Hematopoietic multipotent progenitor cell treated with erythropoietin and hydrocortisone succinate and interleukin-3 and kit ligand, for 15 days (in vitro differentiated cells): Measurements from ENCODE around the gene CACNG4.
"Not testable (repeated sequence)": the region's sequence is repeated elsewhere in the genome, so short reads cannot be mapped to it uniquely, and the experiment has no call there.

Experiments
- DNase-seq: peaks from one replicate; pipeline ENCODE4 v3.0.0-alpha.2; 2015; ENCODE audit warnings: low spot score

The CACNG4 gene

DNA sequence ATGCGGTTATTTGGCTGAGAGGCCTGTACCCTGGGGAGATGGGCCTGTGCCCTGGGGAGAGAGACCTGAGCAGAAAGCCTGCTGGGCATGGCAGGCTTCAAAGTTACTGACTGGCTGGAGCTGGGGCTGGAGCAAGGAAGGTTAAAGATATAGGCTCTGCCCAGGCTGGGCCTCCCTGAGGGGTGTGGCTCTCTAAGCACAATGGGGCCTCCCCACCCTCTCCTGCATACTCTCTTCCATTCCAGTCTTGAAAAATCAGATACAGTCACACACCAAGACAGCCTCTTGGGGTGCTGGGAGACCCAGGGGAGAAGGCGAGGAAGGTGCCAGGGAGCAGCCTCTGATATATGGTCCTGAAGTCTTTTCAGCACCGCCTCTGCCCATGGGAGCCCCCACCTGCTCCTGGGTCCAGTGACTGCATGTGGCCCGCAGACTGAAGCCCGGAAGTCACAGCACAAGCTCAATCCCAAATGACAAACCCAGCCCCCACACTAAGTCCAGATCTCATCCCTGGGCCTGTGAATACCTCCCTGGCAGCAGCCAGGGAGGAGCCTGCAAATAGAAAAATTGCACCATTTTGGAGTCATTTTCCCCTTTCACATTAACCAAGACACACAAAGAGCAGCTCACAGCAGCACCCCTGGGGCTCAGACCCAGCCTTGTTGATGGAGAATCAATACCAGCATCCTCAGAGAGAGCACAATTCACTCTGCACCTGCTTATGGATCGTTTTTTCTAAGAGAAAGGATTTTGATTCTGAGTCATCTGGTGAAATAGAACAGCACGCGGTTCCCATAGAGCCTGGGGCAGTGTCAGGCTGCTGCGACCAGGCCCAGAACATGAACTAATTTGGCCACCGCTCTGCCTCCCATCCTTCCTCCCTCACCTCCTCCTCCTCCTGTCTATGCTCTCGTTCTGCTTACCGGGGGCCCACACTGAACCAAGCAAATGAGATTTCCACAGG lies 54.2 kb downstream of the CACNG4 start:
- DNase-seq: no peak

DNA sequence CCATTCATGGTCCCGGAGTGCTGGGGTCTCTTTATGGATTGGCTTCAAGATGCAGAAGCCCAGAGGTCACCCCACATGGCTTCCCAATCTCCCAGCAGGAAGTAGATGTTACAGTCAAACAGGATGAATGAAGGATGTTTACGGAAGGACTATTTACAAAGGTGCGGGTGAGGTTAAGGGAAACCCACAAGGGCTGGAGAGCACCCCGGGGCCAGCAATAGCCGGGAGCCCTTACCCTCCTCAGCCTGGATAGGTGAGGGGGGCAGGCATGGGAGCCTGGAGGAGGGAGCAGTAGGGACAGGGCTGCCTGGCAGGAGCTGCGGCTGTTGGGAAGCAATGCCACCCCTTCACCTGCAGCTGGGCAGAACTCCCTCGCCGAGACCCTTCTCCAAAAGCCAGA lies 55.3 kb downstream of the CACNG4 start:
- no peak for DNase-seq

DNA sequence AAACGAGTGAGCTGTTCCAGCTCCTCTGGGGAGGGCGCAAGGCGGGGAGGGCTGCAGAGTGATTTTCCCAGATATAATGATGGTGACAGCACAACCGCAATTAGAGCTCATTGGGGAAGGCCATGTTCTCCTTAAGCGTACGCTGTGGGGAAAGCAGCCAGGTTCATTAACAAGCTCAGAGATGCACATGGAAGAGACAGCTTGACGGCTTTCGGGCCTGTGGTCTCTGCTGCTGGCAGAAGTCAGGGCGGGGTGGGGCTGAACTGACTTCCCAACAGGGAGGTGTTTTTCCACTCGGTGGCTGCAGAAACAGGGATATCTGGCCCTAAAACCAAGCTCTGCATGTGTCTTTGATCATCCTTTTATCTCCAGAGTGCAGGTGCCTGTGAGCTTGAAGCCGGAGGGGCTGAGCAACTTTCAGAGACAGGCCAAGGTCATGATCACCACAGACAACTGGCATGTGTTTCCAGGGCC lies 55.8 kb downstream of the CACNG4 start:
- no peak for DNase-seq

DNA sequence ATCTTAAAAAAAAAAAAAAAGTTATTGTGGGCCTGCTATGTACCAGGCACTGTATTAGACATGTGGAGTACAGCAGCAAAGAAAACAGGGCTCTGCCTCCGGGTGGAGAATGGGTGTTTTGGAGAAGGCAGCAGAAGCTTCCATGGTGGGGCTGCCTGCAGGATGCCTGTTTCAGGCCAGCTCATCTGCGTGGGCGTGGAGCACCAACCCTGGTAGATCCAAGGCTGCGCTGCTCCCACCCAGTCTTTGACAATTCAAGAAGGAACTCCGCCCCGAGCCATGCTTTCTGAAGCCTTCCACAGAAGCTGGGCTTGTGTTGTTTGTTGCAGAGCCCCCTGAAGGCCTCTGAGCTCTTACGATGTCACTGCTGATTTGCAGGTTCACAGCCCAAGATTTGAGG lies 56.7 kb downstream of the CACNG4 start:
- no peak for DNase-seq

DNA sequence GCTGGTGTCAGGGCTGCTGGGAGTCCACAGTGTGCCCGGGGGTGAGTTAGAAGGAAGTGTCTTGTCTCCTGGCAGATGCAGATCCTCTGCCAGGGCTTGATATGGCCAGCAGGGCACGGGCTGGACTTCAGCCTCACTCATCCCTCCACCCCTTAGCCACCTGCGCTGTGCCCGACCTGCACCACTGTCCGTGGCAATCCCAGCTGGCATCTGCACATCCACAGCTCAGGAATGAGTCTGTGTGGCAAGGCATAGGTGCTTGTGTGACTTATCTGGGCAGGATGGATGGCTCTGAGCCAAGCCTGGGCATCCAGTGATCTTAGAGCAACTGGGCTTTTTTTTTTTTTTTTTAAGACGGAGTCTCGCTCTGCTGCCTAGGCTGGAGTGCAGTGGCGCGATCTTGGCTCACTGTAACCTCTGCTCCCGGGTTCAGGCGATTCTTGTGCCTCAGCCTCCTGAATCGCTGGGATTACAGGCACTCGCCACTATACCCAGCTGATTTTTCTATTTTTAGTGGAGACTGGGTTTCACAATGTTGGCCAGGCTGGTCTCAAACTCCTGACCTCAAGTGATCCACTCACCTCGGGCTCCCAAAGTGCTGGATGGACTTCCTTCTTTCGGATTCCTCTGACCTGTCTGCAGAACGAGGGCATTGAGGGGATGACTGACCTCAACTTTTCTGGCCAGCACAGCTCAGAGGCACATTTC lies 57.4 kb downstream of the CACNG4 start:
- no peak for DNase-seq

DNA sequence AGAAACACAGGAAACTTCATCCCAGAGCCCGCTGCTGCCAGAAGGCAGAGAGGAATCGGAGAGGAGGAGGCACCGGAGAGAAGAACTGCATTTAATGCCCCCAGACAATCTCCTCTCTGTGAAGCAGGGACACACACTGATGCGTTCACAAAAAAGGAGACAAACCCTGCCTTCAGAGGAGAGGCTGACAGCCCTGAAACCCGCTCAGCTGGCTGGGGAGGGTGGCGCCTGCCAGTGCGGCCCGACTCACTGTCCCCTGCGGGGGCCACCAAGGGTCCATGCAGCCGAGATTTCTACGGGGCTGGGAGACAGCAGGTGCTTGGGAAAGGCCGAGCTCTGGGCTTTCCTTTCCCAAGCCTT lies 57.9 kb downstream of the CACNG4 start:
- DNase-seq: no peak

DNA sequence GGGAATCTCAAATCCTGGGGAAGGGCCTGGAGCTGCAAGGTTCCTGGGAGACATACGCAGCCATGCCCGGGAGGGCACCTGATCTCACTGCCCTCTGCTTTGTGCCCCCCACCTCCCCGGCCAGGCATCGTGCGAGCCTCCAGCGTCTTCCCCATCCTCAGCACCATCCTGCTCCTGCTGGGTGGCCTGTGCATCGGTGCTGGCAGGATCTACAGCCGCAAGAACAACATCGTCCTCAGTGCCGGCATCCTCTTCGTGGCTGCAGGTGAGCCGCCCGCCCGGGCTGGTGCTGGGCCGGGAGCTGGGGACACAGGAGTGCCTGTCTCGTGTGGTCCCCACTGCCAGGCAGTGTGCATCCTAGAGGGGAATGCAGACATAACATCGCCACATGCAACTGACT lies 60.2 kb downstream of the CACNG4 start:
- no peak for DNase-seq

DNA sequence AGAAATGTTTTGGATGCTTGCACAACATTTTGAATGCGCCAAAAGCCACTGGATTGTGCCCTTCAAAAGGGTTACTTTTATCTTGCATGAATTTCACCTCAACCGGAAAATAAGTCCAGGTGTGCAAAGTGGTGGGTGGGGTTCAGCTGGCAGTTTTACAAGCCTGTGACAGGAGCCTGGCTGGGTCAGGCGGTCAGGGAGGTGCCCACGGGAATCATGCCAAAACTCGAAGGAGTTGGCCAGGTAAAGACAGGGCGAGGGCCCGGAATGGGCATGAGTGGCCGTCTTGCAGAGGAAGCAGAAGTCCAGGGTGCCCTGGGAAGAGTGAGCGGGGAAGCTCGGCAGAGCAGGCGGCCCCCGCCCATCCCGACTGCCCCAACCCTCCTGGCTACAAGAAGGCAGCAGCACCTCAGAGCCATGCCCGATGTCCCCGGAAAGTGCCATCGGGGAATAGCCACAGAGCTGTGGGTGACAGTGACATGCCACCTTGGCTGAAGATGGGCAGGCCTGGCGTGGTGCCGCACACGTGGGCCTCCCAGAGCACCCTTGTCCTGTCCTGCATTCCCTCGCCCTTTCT lies 60.8 kb downstream of the CACNG4 start:
- no peak for DNase-seq

DNA sequence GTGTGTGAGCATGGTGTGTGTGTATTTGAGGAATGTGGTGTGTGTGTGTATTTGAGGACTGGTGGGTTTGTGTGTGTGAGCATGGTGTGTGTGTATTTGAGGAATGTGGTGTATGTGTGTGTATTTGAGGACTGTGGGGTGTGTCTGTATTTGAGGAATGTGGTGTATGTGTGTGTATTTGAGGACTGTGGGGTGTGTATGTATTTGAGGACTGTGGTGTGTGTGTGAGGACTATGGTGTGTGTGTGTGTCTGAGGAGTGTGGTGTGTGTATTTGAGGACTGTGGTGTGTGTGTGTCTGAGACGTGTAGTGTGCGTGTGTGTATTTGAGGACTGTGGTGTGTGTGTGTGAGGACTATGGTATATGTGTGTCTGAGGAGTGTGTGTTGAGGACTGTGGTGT lies 61.8 kb downstream of the CACNG4 start:
- no peak for DNase-seq

DNA sequence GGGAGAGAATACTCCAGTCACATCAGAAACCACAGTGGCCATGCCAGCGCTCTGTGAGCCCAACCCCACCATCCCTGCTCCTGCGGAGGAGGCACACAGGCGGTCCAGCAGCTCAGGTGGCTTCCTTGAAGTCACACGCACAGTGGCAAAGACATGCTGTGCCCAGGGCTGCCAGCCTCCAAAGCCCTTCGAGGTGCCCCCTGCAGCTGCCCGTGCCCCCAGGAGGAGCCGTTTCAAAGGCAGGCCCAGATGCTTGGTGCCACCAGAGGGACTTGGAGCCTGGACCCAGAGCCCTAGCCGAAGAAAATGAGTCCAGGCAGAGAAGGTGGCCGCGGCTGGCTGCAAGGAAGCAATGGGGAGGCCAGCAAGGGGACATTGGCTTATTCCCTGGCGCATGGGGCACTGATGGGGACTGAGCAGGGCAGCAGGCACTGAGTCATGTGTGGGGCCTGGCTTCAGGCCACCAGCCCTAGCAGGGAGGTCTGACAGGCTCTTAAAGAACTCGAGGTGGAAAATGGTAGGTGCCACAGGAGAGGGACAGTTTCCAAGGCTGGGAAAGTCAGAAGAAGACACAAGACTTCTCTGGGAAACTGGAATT lies 62.6 kb downstream of the CACNG4 start:
- DNase-seq: no peak

DNA sequence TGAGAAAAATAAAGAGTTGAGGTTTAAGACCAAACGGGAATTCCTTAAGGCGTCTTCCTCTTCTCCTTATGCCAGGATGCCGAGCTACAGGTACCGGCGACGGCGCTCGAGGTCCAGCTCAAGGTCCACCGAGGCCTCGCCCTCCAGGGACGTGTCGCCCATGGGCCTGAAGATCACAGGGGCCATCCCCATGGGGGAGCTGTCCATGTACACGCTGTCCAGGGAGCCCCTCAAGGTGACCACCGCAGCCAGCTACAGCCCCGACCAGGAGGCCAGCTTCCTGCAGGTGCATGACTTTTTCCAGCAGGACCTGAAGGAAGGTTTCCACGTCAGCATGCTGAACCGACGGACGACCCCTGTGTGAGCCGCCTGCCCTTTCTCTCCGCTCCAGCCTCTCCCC lies 66.1 kb downstream of the CACNG4 start:
- no peak for DNase-seq

DNA sequence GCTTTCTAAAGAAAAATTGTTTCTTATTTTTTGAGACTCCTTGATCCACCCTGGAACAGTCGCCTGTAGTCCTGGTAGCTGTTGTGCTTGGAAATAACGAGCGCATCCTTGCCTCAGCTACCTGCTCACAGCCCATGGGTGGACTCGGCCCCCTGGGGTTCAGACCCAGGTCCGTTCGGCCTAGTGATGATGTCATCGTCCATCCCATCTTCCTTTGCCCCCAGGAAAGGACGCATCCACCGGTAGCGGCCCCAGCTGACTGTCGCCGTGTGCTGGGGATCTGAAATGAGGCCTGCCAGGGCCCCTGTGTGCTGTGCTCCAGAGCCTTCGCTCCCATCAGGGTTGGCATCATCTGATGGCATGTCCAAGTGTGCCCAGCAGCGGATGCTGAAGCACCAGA lies 67.9 kb downstream of the CACNG4 start:
- no peak for DNase-seq

DNA sequence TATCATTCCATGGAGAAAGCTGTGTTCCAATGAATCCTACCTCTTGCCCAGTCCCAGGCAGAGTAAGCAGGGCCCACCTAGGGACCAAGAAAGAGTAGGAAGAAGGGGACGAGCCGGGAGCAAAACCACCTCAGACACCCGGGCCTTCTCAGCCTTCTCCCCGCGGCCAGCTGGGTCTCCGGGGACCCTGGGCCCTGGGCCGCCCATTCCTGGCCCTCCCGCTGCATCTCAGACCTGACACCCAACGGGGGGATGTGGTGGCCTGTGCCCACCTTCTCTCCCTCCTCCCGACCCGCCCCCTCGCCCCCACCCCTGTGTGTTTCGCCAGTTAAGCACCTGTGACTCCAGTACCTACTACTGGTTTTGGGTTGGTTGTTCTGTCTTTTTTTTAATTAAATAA lies 68.5 kb downstream of the CACNG4 start:
- no peak for DNase-seq

DNA sequence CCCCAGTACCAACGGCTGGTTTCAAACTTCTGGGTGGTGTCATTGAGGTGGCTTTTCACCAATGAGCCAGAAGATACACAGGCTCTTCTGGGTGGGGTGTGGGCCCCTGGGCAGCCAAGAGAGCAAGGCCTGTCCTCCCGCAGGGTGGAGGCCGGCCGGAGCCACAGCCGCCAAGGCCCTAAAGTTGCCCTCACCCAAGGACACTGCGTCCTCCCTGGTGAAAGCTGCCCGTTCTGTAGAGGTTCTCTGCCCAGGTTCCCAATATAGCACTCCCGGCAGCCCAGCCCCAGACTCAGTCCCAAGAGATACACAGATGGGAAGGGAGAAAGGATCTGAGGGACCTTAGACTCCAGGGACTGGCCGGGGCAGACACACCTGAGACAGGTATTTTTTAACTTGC lies 69.1 kb downstream of the CACNG4 start:
- no peak for DNase-seq

DNA sequence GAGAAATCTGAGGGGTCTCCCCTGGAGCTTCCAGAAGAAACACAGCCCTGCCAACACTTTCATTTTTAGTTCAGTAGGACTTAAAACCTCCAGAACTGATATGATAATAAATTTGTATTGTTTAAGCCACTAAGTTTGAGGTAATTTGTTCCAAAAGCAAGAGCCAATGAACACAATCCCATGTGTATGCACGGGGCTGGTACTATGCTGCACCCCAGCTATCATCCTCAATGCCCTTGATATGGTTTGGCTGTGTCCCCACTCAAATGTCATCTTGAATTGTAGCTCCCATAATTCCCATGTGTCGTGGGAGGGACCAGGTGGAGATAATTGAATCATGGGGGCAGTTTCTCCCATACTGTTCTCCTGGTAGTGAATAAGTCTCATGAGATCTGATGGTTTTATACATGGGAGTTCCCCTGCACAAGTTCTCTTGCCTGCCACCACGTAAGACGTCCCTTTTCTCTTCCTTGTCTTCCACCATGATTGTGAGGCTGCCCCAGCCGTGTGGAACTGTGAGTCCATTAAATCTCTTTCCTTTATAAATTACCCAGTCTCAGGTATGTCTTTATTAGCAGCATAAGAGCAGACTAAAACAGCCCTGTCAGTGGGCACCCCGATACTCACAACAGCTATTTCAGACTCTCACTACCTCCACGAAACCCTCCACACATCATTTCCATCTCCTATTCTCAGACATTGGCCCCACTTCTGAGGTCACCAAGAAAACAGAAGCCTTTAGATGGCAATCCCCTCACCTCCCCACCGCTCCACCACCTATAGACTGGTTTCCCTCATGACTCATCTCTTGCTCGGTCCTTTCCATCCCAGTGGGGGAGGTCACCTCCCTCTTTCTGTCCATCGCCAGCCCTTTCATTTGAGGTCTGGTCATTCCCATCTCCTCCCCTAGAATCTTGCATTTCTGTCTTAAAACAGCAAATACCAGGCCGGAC lies 70.9 kb downstream of the CACNG4 start:
- DNase-seq: no peak

DNA sequence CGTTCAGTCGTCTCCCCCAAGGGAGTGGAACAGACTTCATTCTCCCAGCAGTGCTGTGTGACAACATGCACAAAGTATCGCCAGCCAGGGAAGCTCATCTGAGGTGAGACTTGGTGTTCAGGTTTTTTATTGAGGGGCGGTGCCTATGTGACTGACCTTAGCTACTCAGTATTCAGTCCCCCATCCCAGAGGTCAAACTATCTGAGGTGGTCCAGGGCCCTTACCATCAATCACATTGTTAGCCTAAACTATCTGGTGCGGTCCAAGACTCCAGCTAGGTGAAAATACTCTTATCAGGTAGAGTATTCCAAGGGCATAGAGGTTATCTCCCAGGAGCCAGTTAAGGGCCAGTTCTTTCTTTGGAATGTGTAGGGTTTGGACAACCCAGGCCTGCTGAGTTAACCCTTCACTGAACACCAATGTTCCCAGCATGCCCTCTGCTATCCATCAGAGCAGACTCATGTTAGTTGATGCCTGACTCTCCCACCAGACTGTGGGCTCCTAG lies 74.4 kb downstream of the CACNG4 start:
- DNase-seq: no peak

DNA sequence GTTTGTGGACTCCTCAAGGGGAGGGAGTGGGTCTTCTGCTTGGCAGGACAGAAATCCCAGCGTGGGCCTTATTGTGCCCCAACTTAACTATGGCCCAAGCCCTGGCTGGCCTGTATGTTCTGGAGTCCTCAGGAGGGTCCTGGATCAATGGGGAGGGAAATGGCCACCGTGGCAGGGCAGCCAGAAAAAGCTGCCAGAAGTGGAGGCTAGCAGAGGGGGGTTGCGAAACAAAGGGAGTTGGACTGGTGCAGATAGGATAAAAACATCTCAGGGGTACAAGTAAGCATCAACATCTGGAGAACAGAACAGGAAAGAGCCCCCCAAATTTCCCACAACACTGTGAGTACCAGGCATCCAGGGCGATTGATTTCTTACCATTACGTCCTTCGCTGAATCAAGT lies 76.1 kb downstream of the CACNG4 start:
- no peak for DNase-seq

DNA sequence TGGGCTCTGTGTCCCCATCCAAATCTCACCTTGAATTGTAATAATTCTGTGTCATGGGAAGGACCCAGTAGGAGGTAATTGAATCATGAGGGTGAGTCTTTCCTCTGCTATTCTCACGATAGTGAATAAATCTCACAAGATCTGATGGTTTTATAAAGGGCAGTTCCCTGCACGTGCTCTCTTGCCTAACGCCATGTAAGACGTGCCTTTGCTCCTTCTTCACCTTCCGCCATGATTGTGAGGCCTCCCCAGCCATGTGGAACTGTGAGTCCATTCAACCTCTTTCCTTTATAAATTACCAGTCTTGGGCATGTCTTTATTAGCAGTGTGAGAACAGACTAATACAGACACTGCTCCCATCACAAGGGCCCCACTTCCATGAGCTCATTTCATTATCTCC lies 76.6 kb downstream of the CACNG4 start:
- DNase-seq: not testable (repeated sequence)

DNA sequence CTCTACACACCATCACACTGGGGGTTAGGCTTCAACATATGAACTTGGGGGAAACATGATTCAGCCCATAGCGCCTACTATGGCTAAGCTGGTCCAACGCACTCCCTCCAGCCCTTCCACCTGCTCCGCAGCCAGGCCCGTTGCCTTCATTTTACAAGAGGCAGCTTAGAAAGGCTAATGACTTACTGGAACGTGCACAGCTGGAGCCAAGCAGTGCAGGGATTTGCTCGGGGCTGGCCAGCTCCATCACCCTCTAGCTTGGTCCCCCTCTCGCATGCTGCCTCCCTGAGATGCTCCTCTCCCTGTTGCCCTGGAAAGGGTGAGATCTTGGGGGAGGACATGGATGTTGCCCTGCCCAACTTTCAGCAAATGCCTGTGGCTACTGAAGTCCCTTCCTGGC lies 77.0 kb downstream of the CACNG4 start:
- no peak for DNase-seq

DNA sequence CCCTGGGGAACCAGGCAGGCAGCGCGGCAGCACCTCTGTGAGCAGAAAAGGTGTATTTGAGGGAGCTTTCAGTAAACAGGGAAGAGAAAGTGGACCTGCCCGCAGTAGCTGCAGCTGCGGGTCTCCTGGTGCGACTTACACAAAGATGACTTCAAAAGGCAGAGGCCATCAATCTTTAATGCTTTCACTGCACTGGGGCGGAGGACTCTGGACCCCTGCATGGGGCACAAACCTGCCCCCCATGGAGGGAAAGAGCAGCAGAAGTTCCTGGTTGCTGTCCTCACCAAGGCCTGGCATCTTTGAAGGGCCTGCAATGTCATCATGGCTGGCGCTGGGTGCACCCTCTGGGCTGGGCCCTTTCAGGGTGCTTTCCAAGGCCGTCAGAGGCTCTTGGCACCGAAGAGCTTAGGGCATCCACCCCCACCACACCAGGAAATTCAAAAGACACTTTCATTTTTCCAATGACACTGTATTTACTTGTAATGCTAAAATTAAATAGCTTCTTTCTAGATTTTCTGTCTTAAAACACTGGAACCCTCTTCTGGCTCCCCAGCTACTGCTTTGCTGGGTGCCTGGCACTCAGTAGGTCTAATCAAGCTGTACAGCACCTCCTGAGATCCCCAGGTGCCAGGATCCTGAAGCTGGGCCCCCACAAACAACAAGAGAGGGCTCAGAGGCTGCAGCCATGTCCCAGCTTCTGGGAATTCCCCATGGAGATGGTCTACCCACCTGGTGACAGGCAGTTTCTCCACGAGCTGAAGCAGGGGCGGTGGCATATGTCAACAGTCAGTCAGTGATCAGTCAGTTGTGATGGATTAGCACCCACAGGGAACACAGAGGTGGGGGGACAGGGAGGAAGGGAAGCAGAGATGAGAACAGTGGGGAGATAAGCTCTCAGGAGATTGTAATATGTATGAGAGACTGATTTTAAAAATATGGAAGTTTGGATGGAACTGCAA lies 77.7 kb downstream of the CACNG4 start:
- DNase-seq: no peak
